SH-SY5Y (cell line): ENCODE data around the gene TMEM121B.

Source experiments
- GATA2 ChIP-seq: IDR thresholded peaks from 2 replicates; pipeline ENCODE4 v1.6.1; 2011; ENCODE audit warnings: mild to moderate bottlenecking, low read depth, low read length
- GATA3 ChIP-seq: IDR thresholded peaks from 2 replicates; pipeline ENCODE4 v1.6.1; 2011; ENCODE audit warnings: low read depth, mild to moderate bottlenecking, low read length, moderate library complexity

DNA sequence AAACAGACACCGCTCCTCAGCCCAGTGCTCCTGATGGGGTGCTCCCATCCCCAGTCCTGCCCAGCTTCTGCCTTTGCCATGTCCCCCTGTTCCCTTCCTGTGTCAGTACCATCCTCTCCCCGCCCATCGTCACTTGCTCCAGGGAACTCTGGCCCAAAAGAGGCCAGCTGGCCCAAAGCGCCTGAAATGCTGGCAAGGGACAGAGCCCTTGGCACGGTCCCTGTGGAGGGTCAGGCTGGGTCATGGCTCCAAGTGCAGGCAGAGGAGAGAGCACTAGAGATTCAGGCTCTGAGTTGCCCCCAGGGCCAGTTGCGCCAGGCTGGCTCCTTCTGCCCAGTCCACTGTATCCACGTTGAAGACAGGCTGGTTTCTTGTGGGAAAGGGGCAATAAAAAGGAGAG lies 46.3 kb upstream of the TMEM121B start:
- TF ChIP-seq GATA2 (no peak), GATA3 (no peak)
